Transverse colon (tissue), 4 donors: ENCODE results near the gene DNAJB4. TPM values are rescaled to one million over a fixed set of nuclear protein-coding genes. Genes with fewer than 3 reads are reported as not detected.

Experiments used
- DNase-seq: peaks from one replicate; pipeline ENCODE4 v3.0.0-alpha.2; 2019
- H3K27ac ChIP-seq, 4 donors: fragments of 200-600 bp; sonication (generic); 2 replicates each; pipeline ENCODE4 v1.5.1; 2016 to 2018; ENCODE audit warnings: inconsistent platforms in 4 of 4
- H3K27me3 ChIP-seq: fragments of 200-600 bp; sonication (generic); 2 replicates; pipeline ENCODE4 v1.5.1; 2017; ENCODE audit warnings: inconsistent platforms
- H3K36me3 ChIP-seq, 4 donors: fragments of 200-600 bp; sonication (generic); 2 replicates each; pipeline ENCODE4 v1.5.1; 2017 to 2019; ENCODE audit warnings: inconsistent platforms in 4 of 4
- H3K4me1 ChIP-seq, 4 donors: fragments of 200-600 bp; sonication (generic); 2 replicates each; pipeline ENCODE4 v1.5.1; 2017 to 2020; ENCODE audit warnings: inconsistent platforms in 4 of 4
- H3K4me3 ChIP-seq, 4 donors: fragments of 200-600 bp; sonication (generic); 1 replicate in 1 of 4; 2 replicates in 3 of 4; pipeline versions ENCODE4 v1.5.1 to v1.6.1; 2017 to 2019; ENCODE audit warnings: inconsistent platforms in 4 of 4
- H3K9me3 ChIP-seq, 2 donors: fragments of 200-600 bp; sonication (generic); 2 replicates each; pipeline ENCODE4 v1.5.1; 2017 to 2019; ENCODE audit warnings: inconsistent platforms in 2 of 2
- CTCF ChIP-seq, 5 experiments: fragments of 200-600 bp in 3 of 5; fragments of 450-650 bp in 2 of 5; sonication (generic) in 3 of 5; IDR thresholded peaks; 1 replicate in 2 of 5; 2 replicates in 3 of 5; pipeline ENCODE4 v1.5.1; 2016 to 2017; ENCODE audit warnings: antibody characterized with exemption in 5 of 5, inconsistent platforms in 3 of 5, mild to moderate bottlenecking in 2 of 5, moderate library complexity in 1 of 5
- EP300 ChIP-seq: sonication (generic); formaldehyde crosslinking; IDR thresholded peaks from one replicate; pipeline ENCODE4 v1.6.1; 2017; ENCODE audit warnings: antibody characterized with exemption, low read depth
- POLR2A ChIP-seq: fragments of 450-650 bp; IDR thresholded peaks from one replicate; pipeline ENCODE4 v1.6.1; 2016; ENCODE audit warnings: antibody characterized with exemption, mild to moderate bottlenecking, moderate library complexity
- POLR2AphosphoS5 ChIP-seq, 3 donors: sonication (generic); formaldehyde crosslinking; IDR thresholded peaks; one replicate each; pipeline ENCODE4 v1.6.1; 2016; ENCODE audit warnings: antibody characterized with exemption in 3 of 3
- WGBS, 2 donors: methylation state at CpG; one replicate each; pipeline ENCODE4 v1.1.5; 2018; ENCODE audit warnings: low coverage in 1 of 2; 5-methylcytosine and 5-hydroxymethylcytosine counted together
- in situ Hi-C, 4 donors: fragments of 200-750 bp; cut with MboI; loops; one replicate each; pipeline versions ENCODE4 v1.15.0 to v1.15.1; 2017; ENCODE audit warnings: low sequenced_read_pairs in 3 of 4, low pct_ligation_motif_present in 1 of 4, low pct_unique_long_range_greater_than_20kb in 1 of 4
- intact Hi-C: fragments of 100-400 bp; cut with DNase I; formaldehyde crosslinking; loops from one replicate; pipeline ENCODE4 v1.15.1; 2023; ENCODE audit warnings: low total_unique reads
- total RNA-seq, 4 donors: library from RNA; depleted of rRNA; stranded (reverse); fragments of >200 nt; gene quantifications; one replicate each; pipeline ENCODE4 v1.1.0, GENCODE V29; 2016

DNAJB4 gene
- total RNA-seq, 4 donors from 2014 or later = 4.0 to 30.2 (median 16.9) TPM

GRCh38 chr1:78035121-78035520, 30.4 kb downstream of the DNAJB4 start:
- Histone ChIP-seq H3K27me3 (no peaks in the 10 kb centered on the region), H3K4me3 (no peak overlapping the region), H3K4me1 (no peaks in the 10 kb centered on the region), H3K27ac (no peak overlapping the region), H3K9me3 (no peaks in the 10 kb centered on the region), H3K36me3 (no peaks in the 10 kb centered on the region)
- intact Hi-C loops (no loop called here), in situ Hi-C loops (no loop called here)
- no peak for DNase-seq
- TF ChIP-seq EP300 (no peak), CTCF (IDR thresholded peaks at IDR 0.05) (no peak), POLR2A (no peak), POLR2AphosphoS5 (IDR thresholded peaks at IDR 0.05) (no peak)
- 80 to 91% methylated on average over 2 of the region's 2 CpGs for WGBS, 2 donors

DNA sequence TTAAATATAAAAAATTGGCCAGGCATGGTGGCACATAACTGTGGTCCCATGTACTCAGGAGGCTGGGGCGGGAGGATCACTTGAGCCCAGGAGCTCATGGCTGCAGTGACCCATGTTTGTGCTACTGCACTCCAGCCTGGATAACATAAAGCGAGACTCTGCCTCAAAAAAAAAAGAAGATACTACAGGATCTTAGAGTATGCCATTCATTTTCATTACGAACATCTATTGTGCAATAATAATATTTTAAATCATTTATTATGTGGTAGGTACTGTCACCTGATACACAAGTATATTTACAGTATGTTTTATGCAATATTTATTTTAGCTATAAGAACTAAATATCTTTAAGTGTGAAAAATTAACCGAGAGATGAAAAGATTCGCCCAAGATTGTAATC, 31.7 kb downstream of the DNAJB4 start:
- no peak for DNase-seq
- Histone ChIP-seq H3K4me1 (peaks cover 0 to 3% (median 0%) of the 10 kb centered on the region in 4 donors), H3K9me3 (no peaks in the 10 kb centered on the region), H3K27me3 (no peaks in the 10 kb centered on the region), H3K4me3 (no peak overlapping the region), H3K36me3 (no peaks in the 10 kb centered on the region), H3K27ac (no peak overlapping the region)
- in situ Hi-C loops (no loop called here), intact Hi-C loops (no loop called here)
- WGBS, 2 donors = 73 to 74% methylated on average over 5 of the region's 5 CpGs
- TF ChIP-seq CTCF (IDR thresholded peaks at IDR 0.05) = no peak
- TF ChIP-seq POLR2A = no peak
- no peak for TF ChIP-seq POLR2AphosphoS5 (IDR thresholded peaks at IDR 0.05)
- no peak for TF ChIP-seq EP300

DNA sequence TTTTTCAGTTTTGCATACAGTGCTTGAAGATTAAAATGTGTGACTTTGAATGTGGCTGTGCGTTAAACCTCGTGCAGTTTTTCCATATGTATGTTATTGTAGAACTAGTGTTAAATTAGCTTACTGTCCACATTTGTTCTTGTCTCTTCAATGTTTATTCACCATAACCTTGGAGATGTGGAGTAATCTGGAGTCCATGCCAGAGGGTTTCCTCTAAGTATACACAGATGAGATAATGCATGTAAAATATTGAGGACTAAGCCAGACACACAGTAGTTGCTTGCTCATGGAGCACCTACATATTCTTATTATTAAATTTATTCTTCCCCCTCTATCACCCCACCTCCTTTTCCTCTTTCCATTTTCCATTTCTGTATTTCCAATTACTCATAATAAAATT, 33.3 kb downstream of the DNAJB4 start:
- H3K4me1 ChIP-seq = peaks cover 0 to 3% (median 0%) of the 10 kb centered on the region in 4 donors
- H3K36me3 ChIP-seq = no peaks in the 10 kb centered on the region
- no peak overlapping the region for H3K27ac ChIP-seq
- WGBS, 2 donors = 68 to 93% methylated on average over 2 of the region's 2 CpGs
- H3K9me3 ChIP-seq = no peaks in the 10 kb centered on the region
- in situ Hi-C loops = no loop called here
- no peak for DNase-seq
- intact Hi-C loops = no loop called here
- H3K4me3 ChIP-seq = no peak overlapping the region
- TF ChIP-seq CTCF (IDR thresholded peaks at IDR 0.05) = no peak
- no peak for TF ChIP-seq EP300
- H3K27me3 ChIP-seq = no peaks in the 10 kb centered on the region

DNA sequence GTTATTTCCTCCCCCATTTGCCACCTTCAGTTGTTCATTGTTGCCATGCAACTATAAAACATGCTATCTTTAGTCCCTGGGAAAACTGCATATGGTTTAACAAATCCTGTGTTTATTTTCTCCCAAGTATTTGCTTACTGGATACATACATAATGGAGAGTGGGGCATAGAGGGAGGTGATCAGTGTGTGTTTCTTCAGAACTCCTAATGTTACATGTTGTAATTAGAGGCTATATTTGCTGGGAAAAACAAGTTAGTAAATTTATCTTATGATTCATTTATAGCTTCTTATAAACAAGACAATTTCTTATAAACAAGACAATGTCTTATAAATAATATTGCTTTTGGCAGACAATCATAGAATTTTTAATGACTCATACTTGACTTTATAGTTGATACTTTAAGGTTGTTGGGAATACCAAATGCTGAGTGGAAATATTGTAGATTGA, 33.8 kb downstream of the DNAJB4 start:
- in situ Hi-C loops = no loop called here
- no peaks in the 10 kb centered on the region for H3K9me3 ChIP-seq
- DNase-seq = no peak
- intact Hi-C loops = no loop called here
- no peaks in the 10 kb centered on the region for H3K36me3 ChIP-seq
- no peak overlapping the region for H3K4me3 ChIP-seq
- no peak overlapping the region for H3K27ac ChIP-seq
- H3K4me1 ChIP-seq = peaks cover 0 to 3% (median 0%) of the 10 kb centered on the region in 4 donors
- no peak for TF ChIP-seq POLR2A
- TF ChIP-seq CTCF (IDR thresholded peaks at IDR 0.05) = no peak
- TF ChIP-seq POLR2AphosphoS5 (IDR thresholded peaks at IDR 0.05) = no peak
- TF ChIP-seq EP300 = no peak
- H3K27me3 ChIP-seq = no peaks in the 10 kb centered on the region
